Measurements from ENCODE around the gene TSKU.
A peak's percentile ranks its signal among the peaks of the same experiment; 100 is the strongest.
"Not testable (repeated sequence)": the region's sequence is repeated elsewhere in the genome, so short reads cannot be mapped to it uniquely, and the experiment has no call there.

TSKU gene

GRCh38 chr11:76789443-76789719 lies 6.2 kb downstream of the TSKU start:
- no peak for DNase-seq

GRCh38 chr11:76790251-76790650 lies 7.1 kb downstream of the TSKU start:
- no peak for DNase-seq

GRCh38 chr11:76791002-76791770 lies 8.0 kb downstream of the TSKU start:
- not testable (repeated sequence) for DNase-seq

GRCh38 chr11:76791861-76792260 lies 8.7 kb downstream of the TSKU start:
- no peak for DNase-seq

GRCh38 chr11:76792505-76793264 lies 9.5 kb downstream of the TSKU start:
- DNase-seq: no peak

GRCh38 chr11:76793391-76794291 lies 10.5 kb downstream of the TSKU start:
- no peak for DNase-seq

- no peak for DNase-seq
Measured at GRCh38 chr11:76794371-76795289, 11.5 kb downstream of the TSKU start.

- DNase-seq: no peak
Measured at GRCh38 chr11:76795290-76795935, 12.3 kb downstream of the TSKU start.

GRCh38 chr11:76795936-76796441 lies 12.8 kb downstream of the TSKU start:
- DNase-seq: no peak

- no peak for DNase-seq
Measured at GRCh38 chr11:76796511-76797198, 13.5 kb downstream of the TSKU start.

GRCh38 chr11:76797341-76798201 lies 14.4 kb downstream of the TSKU start:
- no peak for DNase-seq

- DNase-seq: no peak
Measured at GRCh38 chr11:76798202-76798581, 15.0 kb downstream of the TSKU start.

- no peak for DNase-seq
Measured at GRCh38 chr11:76798671-76799065, 15.5 kb downstream of the TSKU start.

- peak; percentile 63 to 66 for DNase-seq
Measured at GRCh38 chr11:76799066-76799804, 16.1 kb downstream of the TSKU start.

GRCh38 chr11:76800466-76801200 lies 17.5 kb downstream of the TSKU start:
- no peak for DNase-seq

- no peak for DNase-seq
Measured at GRCh38 chr11:76801225-76801624, 18.1 kb downstream of the TSKU start.

- DNase-seq: no peak
Measured at GRCh38 chr11:76801736-76802135, 18.6 kb downstream of the TSKU start.

- DNase-seq: no peak
Measured at GRCh38 chr11:76802151-76802550, 19.0 kb downstream of the TSKU start.

GRCh38 chr11:76802621-76803020 lies 19.5 kb downstream of the TSKU start:
- DNase-seq: no peak

Measured in activated CD4-positive, alpha-beta T cell treated with anti-CD3 and anti-CD28 coated beads for 4 hours (primary cell).